Measurements from ENCODE around the gene PRKCA.

DNA sequence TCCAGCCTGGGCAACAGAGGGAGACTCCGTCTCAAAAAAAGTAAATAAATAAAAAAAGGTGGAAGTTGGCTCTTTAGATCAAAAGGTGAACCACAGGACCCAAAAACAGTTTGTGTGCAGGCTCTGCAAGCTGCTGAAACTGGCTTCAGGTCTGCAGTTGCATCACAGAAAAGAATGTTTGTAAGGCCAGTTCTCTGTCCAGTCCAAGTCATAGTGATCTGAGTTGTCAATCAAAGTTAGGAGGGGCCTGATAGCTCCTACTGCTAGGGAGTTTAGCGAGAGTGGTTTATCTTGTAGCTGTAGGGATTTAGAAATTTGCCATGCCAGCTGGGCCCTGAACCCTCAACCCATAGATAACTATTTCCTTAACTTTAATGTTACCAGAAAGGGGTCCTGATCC lies 431.3 kb downstream of the PRKCA start:
- no peak for TF ChIP-seq GATA3 (IDR thresholded peaks at IDR 0.05; ENCODE audit: low read depth, low read length)
- no peak for TF ChIP-seq GATA2 (IDR thresholded peaks at IDR 0.05; ENCODE audit: low read depth, low read length)

Measured in SH-SY5Y (cell line).